Karpas-422 (cell line): Measurements from ENCODE around the gene ASXL3. TPM values are rescaled to one million over a fixed set of nuclear protein-coding genes. Genes with fewer than 3 reads are reported as not detected.

Source experiments
- DNase-seq: peaks from one replicate; pipeline ENCODE4 v3.0.0-alpha.2; 2015
- H2AFZ ChIP-seq: fragments of 200-600 bp; sonication (generic); 2 replicates; pipeline ENCODE4 v1.6.1; 2014; ENCODE audit warnings: antibody characterized with exemption, low read length, mixed read lengths
- H3K27ac ChIP-seq: fragments of 200-600 bp; sonication (generic); 2 replicates; pipeline ENCODE4 v1.5.1; 2014; ENCODE audit warnings: mild to moderate bottlenecking, low read length, moderate library complexity
- H3K27me3 ChIP-seq: fragments of 200-600 bp; sonication (generic); 2 replicates; pipeline ENCODE4 v1.6.1; 2014; ENCODE audit warnings: low read length, mixed read lengths
- H3K36me3 ChIP-seq: fragments of 200-600 bp; sonication (generic); 2 replicates; pipeline ENCODE4 v1.6.1; 2014; ENCODE audit warnings: low read length, mixed read lengths; ENCODE audit not compliant: insufficient read depth
- H3K4me1 ChIP-seq: fragments of 200-600 bp; sonication (generic); 2 replicates; pipeline ENCODE4 v1.6.1; 2014; ENCODE audit warnings: mild to moderate bottlenecking, low read length, mixed read lengths
- H3K4me2 ChIP-seq: fragments of 200-600 bp; sonication (generic); 2 replicates; pipeline ENCODE4 v1.6.1; 2014; ENCODE audit warnings: low read length, low read depth, mild to moderate bottlenecking; ENCODE audit not compliant: poor library complexity, severe bottlenecking
- H3K4me3 ChIP-seq: fragments of 200-600 bp; sonication (generic); 2 replicates; pipeline ENCODE4 v1.5.1; 2014; ENCODE audit warnings: mild to moderate bottlenecking, antibody characterized with exemption, low read length, mixed read lengths
- H3K79me2 ChIP-seq: fragments of 200-600 bp; sonication (generic); 2 replicates; pipeline ENCODE4 v1.6.1; 2014; ENCODE audit warnings: mild to moderate bottlenecking, low read length, mixed read lengths
- H3K9ac ChIP-seq: fragments of 200-600 bp; sonication (generic); 2 replicates; pipeline ENCODE4 v1.6.0; 2014; ENCODE audit warnings: low read length
- H3K9me2 ChIP-seq: fragments of 200-600 bp; sonication (generic), shearing (Covaris generic); replicated peaks from 2 replicates; pipeline ENCODE4 v1.6.0; 2014; ENCODE audit warnings: mild to moderate bottlenecking, low read length, moderate library complexity; ENCODE audit not compliant: insufficient read depth
- H3K9me3 ChIP-seq: fragments of 300-700, 200-600 bp; sonication (generic); 2 replicates; pipeline ENCODE4 v1.6.1; 2014; ENCODE audit warnings: low read length, mixed read lengths
- H4K20me1 ChIP-seq: fragments of 200-600 bp; sonication (generic); 2 replicates; pipeline ENCODE4 v1.6.1; 2014; ENCODE audit warnings: mild to moderate bottlenecking, antibody characterized with exemption, low read length, low read depth; ENCODE audit not compliant: insufficient read depth
- total RNA-seq: library from RNA; depleted of rRNA; stranded (reverse); fragments of >200 nt; shearing (Covaris generic); gene quantifications from 2 replicates; pipeline ENCODE4 v1.2.3, GENCODE V29; 2014; ENCODE audit warnings: low replicate concordance

The ASXL3 gene
- total RNA-seq, 1 experiment from 2014 or later, result not detected

DNA sequence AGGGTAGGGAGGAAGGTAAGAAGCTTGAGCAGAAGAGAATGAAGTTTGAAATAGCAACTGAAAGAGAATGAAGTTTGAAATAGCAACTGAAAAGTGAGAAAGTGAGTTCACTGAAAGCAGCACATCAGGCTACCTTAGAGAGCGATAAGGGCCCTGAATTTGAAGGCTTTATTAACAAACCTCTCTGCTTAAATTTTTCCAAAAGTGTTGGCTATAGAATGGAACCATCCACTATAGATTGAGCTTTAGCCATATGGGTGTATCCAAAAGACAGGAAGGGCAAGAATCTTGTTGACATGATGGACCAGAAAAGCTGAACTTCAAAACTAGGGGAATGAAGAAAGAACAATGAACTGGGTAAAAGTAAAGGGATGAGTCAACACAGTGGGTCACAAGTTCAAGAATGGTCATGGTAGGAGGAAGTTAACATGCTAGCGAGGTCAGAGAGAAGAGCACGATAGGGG, 122.5 kb downstream of the ASXL3 start:
- H3K4me2 ChIP-seq, result no peak overlapping the region
- H3K4me1 ChIP-seq, result no peaks in the 10 kb centered on the region
- no peak overlapping the region for H3K4me3 ChIP-seq
- H3K9me3 ChIP-seq, result no peaks in the 10 kb centered on the region
- no peaks in the 10 kb centered on the region for H3K9me2 ChIP-seq
- H3K79me2 ChIP-seq, result no peaks in the 10 kb centered on the region
- no peak for DNase-seq
- no peaks in the 10 kb centered on the region for H4K20me1 ChIP-seq
- H3K9ac ChIP-seq, result no peak overlapping the region
- no peaks in the 10 kb centered on the region for H3K36me3 ChIP-seq
- H3K27me3 ChIP-seq, result no peaks in the 10 kb centered on the region
- H2AFZ ChIP-seq, result no peak overlapping the region
- H3K27ac ChIP-seq, result no peak overlapping the region

- no peak overlapping the region for H3K4me2 ChIP-seq
- H3K4me1 ChIP-seq, result no peaks in the 10 kb centered on the region
- H3K27me3 ChIP-seq, result no peaks in the 10 kb centered on the region
- H3K4me3 ChIP-seq, result no peak overlapping the region
- H3K36me3 ChIP-seq, result no peaks in the 10 kb centered on the region
- H3K79me2 ChIP-seq, result no peaks in the 10 kb centered on the region
- H3K9ac ChIP-seq, result no peak overlapping the region
- no peak overlapping the region for H3K27ac ChIP-seq
- no peak for DNase-seq
- H4K20me1 ChIP-seq, result no peaks in the 10 kb centered on the region
- H2AFZ ChIP-seq, result no peak overlapping the region
- H3K9me2 ChIP-seq, result no peaks in the 10 kb centered on the region
- no peaks in the 10 kb centered on the region for H3K9me3 ChIP-seq
These were observed 124.6 kb downstream of the ASXL3 start for GRCh38 chr18:33702625-33703024.

- Histone ChIP-seq H3K79me2 (no peaks in the 10 kb centered on the region), H3K36me3 (no peaks in the 10 kb centered on the region), H2AFZ (no peak overlapping the region), H3K9me2 (no peaks in the 10 kb centered on the region), H3K27ac (no peak overlapping the region), H4K20me1 (no peaks in the 10 kb centered on the region), H3K27me3 (no peaks in the 10 kb centered on the region), H3K4me1 (no peaks in the 10 kb centered on the region), H3K9ac (no peak overlapping the region), H3K9me3 (no peaks in the 10 kb centered on the region), H3K4me2 (no peak overlapping the region), H3K4me3 (no peak overlapping the region)
- DNase-seq, result no peak
These were observed 128.4 kb downstream of the ASXL3 start for GRCh38 chr18:33706391-33706790.

- no peak overlapping the region for H3K4me3 ChIP-seq
- no peaks in the 10 kb centered on the region for H3K36me3 ChIP-seq
- H3K4me2 ChIP-seq, result no peak overlapping the region
- H3K27ac ChIP-seq, result no peak overlapping the region
- H2AFZ ChIP-seq, result no peak overlapping the region
- H3K9ac ChIP-seq, result no peak overlapping the region
- H3K9me3 ChIP-seq, result no peaks in the 10 kb centered on the region
- no peaks in the 10 kb centered on the region for H3K79me2 ChIP-seq
- no peaks in the 10 kb centered on the region for H3K4me1 ChIP-seq
- H3K9me2 ChIP-seq, result no peaks in the 10 kb centered on the region
- no peaks in the 10 kb centered on the region for H3K27me3 ChIP-seq
- no peaks in the 10 kb centered on the region for H4K20me1 ChIP-seq
- DNase-seq, result no peak
These were observed 130.9 kb downstream of the ASXL3 start for GRCh38 chr18:33708876-33709275.

DNA sequence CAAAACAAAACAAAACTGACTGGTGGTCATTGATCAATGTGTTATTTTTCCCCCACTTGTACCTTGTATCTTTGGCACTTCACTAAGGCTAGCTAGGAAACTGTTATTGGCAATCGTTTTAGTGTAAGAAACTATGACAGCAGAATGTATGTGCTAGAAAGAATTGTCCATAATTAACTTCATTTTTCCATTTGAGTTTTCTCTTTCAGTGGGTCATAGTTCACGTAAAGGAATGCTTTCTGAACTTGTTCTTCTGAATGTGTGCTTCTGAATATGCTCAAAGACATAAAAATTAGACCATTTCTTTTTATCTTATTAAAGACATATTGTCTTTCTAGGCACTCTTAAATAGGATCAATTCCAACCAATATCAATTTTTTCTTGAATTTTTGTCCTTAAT, 132.2 kb downstream of the ASXL3 start:
- no peak for DNase-seq
- Histone ChIP-seq H3K4me1 (no peaks in the 10 kb centered on the region), H3K79me2 (no peaks in the 10 kb centered on the region), H3K27ac (no peak overlapping the region), H4K20me1 (no peaks in the 10 kb centered on the region), H3K9me3 (no peaks in the 10 kb centered on the region), H3K36me3 (no peaks in the 10 kb centered on the region), H3K4me3 (no peak overlapping the region), H3K4me2 (no peak overlapping the region), H2AFZ (no peak overlapping the region), H3K9me2 (no peaks in the 10 kb centered on the region), H3K27me3 (no peaks in the 10 kb centered on the region), H3K9ac (no peak overlapping the region)

DNA sequence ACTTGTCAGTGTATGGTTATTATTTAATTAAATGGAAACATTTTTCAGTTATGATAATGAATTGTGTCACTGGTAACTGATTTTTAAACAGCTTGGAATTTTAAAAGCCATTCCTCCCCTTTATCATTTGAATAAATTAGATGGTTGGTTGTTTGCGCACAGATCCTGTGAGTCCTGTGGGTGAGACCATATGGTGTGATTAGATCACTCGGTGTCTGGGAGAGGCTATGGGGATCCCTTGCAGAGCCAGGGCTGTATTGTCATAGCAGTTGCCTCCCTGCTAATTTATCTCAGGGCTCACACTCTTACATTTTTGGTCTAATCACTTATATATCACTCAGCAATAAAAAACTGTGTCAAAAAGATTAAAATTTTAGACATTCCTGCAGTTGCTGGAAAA, 133.5 kb downstream of the ASXL3 start:
- H3K4me1 ChIP-seq, result no peaks in the 10 kb centered on the region
- no peak for DNase-seq
- no peak overlapping the region for H3K9ac ChIP-seq
- H3K36me3 ChIP-seq, result no peaks in the 10 kb centered on the region
- H3K4me2 ChIP-seq, result no peak overlapping the region
- H3K27ac ChIP-seq, result no peak overlapping the region
- no peaks in the 10 kb centered on the region for H3K27me3 ChIP-seq
- no peaks in the 10 kb centered on the region for H4K20me1 ChIP-seq
- no peak overlapping the region for H3K4me3 ChIP-seq
- no peaks in the 10 kb centered on the region for H3K9me3 ChIP-seq
- no peaks in the 10 kb centered on the region for H3K9me2 ChIP-seq
- no peaks in the 10 kb centered on the region for H3K79me2 ChIP-seq
- H2AFZ ChIP-seq, result no peak overlapping the region

DNA sequence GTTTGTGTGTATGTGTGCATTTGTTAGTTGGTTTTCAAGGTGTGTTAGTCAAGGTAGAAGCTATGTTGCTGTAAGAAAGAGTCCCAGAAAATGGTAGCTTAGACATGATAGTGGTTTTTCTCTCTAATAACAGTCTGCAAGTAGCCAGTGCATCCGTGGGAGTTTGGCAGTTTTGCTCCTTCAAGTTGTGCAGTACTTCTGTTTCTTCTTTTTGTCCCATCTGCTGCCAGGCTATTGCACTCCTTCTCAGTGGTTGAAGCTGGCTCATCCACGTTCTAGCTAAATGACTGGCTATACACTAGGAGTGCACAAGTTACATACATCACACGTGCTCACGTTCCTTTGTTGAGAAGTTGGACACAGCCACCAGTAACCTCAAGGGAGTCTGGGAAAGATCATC, 134.7 kb downstream of the ASXL3 start:
- Histone ChIP-seq H3K79me2 (no peaks in the 10 kb centered on the region), H3K36me3 (no peaks in the 10 kb centered on the region), H4K20me1 (no peaks in the 10 kb centered on the region), H3K27me3 (no peaks in the 10 kb centered on the region), H3K27ac (no peak overlapping the region), H3K4me1 (no peaks in the 10 kb centered on the region), H3K4me2 (no peak overlapping the region), H3K9me3 (no peaks in the 10 kb centered on the region), H3K4me3 (no peak overlapping the region), H3K9ac (no peak overlapping the region), H3K9me2 (no peaks in the 10 kb centered on the region), H2AFZ (no peak overlapping the region)
- DNase-seq, result no peak

DNA sequence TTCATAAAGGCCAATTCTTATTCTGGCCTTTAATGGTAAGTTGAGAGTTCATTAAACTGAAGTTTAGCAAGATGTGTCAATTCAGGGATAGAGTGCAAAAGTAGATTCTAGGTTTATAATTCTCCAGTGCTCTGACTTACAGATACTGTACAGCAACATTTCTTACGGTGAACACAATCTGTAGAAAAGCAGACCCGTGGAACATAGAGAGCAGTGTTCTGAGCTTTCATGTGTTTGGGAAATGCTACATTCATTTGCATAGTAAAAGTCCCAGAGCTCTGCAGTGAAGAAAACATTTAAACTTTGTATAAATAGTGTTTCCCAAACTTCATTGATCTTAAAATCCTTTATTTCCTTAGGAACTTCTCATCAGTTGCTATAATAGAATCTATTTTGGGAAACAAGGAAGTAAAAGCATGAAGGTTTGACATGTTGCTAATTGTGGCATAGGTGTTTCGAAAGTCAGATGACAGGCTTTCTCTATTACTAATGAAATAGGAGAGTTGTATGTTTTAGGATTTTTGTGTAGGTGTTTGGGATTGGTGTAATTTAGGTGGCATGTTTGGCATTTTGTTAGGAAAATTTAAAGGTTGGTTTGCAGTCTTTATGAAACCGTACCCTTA, 138.2 kb downstream of the ASXL3 start:
- Histone ChIP-seq H3K36me3 (no peaks in the 10 kb centered on the region), H3K79me2 (no peaks in the 10 kb centered on the region), H3K9me3 (no peaks in the 10 kb centered on the region), H4K20me1 (no peaks in the 10 kb centered on the region), H3K27me3 (no peaks in the 10 kb centered on the region), H3K4me2 (no peak overlapping the region), H3K9me2 (no peaks in the 10 kb centered on the region), H3K4me1 (no peaks in the 10 kb centered on the region), H3K9ac (no peak overlapping the region), H3K4me3 (no peak overlapping the region), H2AFZ (no peak overlapping the region), H3K27ac (no peak overlapping the region)
- no peak for DNase-seq

DNA sequence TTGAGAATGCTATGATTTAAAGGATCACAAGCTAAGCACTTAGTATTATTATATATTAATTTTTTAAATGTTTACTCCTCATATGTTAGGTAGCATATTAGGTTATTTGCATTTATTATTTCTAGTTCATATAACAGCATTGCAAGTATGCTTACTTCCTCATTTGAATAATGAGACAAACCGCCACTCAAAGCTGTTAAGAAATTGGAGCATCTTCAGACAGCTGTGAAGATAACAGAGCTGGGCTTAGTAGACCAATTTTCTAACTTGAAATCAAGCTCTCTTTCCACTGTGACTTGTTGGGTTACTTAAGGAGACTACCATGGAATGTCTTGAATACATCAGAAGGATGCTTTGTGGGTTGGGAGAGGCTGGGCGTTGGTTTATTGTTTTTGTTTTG, 139.3 kb downstream of the ASXL3 start:
- no peaks in the 10 kb centered on the region for H3K36me3 ChIP-seq

More for the DNA sequence above, 139.3 kb downstream of the ASXL3 start:
- H3K4me3 ChIP-seq, result no peak overlapping the region
- H3K9me2 ChIP-seq, result no peaks in the 10 kb centered on the region
- no peaks in the 10 kb centered on the region for H3K9me3 ChIP-seq
- H3K9ac ChIP-seq, result no peak overlapping the region
- H3K27me3 ChIP-seq, result no peaks in the 10 kb centered on the region
- H2AFZ ChIP-seq, result no peak overlapping the region
- no peaks in the 10 kb centered on the region for H4K20me1 ChIP-seq
- DNase-seq, result no peak
- no peaks in the 10 kb centered on the region for H3K79me2 ChIP-seq
- no peak overlapping the region for H3K27ac ChIP-seq
- no peaks in the 10 kb centered on the region for H3K4me1 ChIP-seq
- H3K4me2 ChIP-seq, result no peak overlapping the region
